RWPE2 (cell line): ENCODE measurements around the gene LSR.

Source experiments
- ATAC-seq: fragments of 200-7000 bp; cut with Tn5 transposase; 3 replicates; pipeline ENCODE4 v1.9.1; 2021; ENCODE audit warnings: low read depth
- DNase-seq: peaks from one replicate; pipeline ENCODE4 v3.0.0-alpha.2; 2020; ENCODE audit warnings: low spot score
- H3K27ac ChIP-seq: fragments of 450-650 bp; 2 replicates; pipeline ENCODE4 v1.5.1; 2017; ENCODE audit warnings: mild to moderate bottlenecking; ENCODE audit not compliant: poor library complexity, severe bottlenecking
- H3K27me3 ChIP-seq: fragments of 250-450 bp; sonication (Bioruptor Pico); 2 replicates; pipeline ENCODE4 v1.5.1; 2021; ENCODE audit warnings: mild to moderate bottlenecking, moderate library complexity; ENCODE audit not compliant: insufficient read depth, poor library complexity, severe bottlenecking
- H3K36me3 ChIP-seq: fragments of 250-450 bp; sonication (Bioruptor Pico); 2 replicates; pipeline ENCODE4 v1.5.1; 2020; ENCODE audit warnings: low read depth, mild to moderate bottlenecking, moderate library complexity
- H3K4me1 ChIP-seq: fragments of 250-450 bp; sonication (Bioruptor Pico); 2 replicates; pipeline ENCODE4 v1.5.1; 2021; ENCODE audit warnings: mild to moderate bottlenecking, moderate library complexity; ENCODE audit not compliant: insufficient read depth, poor library complexity, severe bottlenecking
- H3K4me3 ChIP-seq: fragments of 250-450 bp; sonication (Bioruptor Pico); 2 replicates; pipeline ENCODE4 v1.5.1; 2021; ENCODE audit warnings: mild to moderate bottlenecking, moderate library complexity; ENCODE audit not compliant: severe bottlenecking
- H3K9me3 ChIP-seq: fragments of 250-450 bp; sonication (Bioruptor Pico); 2 replicates; pipeline ENCODE4 v1.5.1; 2021; ENCODE audit warnings: mild to moderate bottlenecking, moderate library complexity; ENCODE audit not compliant: severe bottlenecking
- CTCF ChIP-seq: fragments of 450-650 bp; IDR thresholded peaks from one replicate; pipeline ENCODE4 v1.5.1; 2017; ENCODE audit warnings: mild to moderate bottlenecking, moderate library complexity; ENCODE audit not compliant: poor library complexity, severe bottlenecking

The LSR gene

GRCh38 chr19:35288331-35288730 lies 39.5 kb downstream of the LSR start:
- Histone ChIP-seq H3K27ac (no peak overlapping the region), H3K9me3 (no peaks in the 10 kb centered on the region), H3K27me3 (peaks cover 25% of the 10 kb centered on the region), H3K4me1 (no peaks in the 10 kb centered on the region), H3K4me3 (no peak overlapping the region), H3K36me3 (no peaks in the 10 kb centered on the region)
- no peak for TF ChIP-seq CTCF
- ATAC-seq (no peak), DNase-seq (no peak)

- ATAC-seq (no peak), DNase-seq (no peak)
- Histone ChIP-seq H3K4me1 (no peaks in the 10 kb centered on the region), H3K36me3 (no peaks in the 10 kb centered on the region), H3K27me3 (peaks cover 30% of the 10 kb centered on the region), H3K9me3 (no peaks in the 10 kb centered on the region), H3K4me3 (no peak overlapping the region), H3K27ac (no peak overlapping the region)
- TF ChIP-seq CTCF, result no peak
Observed at GRCh38 chr19:35288906-35289305, 40.1 kb downstream of the LSR start.

- no peak for TF ChIP-seq CTCF
- DNase-seq (no peak), ATAC-seq (no peak)
- Histone ChIP-seq H3K9me3 (no peaks in the 10 kb centered on the region), H3K27ac (no peak overlapping the region), H3K4me3 (no peak overlapping the region), H3K4me1 (no peaks in the 10 kb centered on the region), H3K36me3 (no peaks in the 10 kb centered on the region), H3K27me3 (peaks cover 43% of the 10 kb centered on the region)
Observed at GRCh38 chr19:35290381-35291127, 41.8 kb downstream of the LSR start.

- Histone ChIP-seq H3K27ac (no peak overlapping the region), H3K4me3 (no peak overlapping the region), H3K36me3 (no peaks in the 10 kb centered on the region), H3K4me1 (no peaks in the 10 kb centered on the region), H3K27me3 (peaks cover 43% of the 10 kb centered on the region), H3K9me3 (no peaks in the 10 kb centered on the region)
- no peak for TF ChIP-seq CTCF
- no peak for DNase-seq
- ATAC-seq, result peak; percentile 33; the same call in 1 of the 3 replicates
Observed at GRCh38 chr19:35291259-35291658, 42.5 kb downstream of the LSR start.

GRCh38 chr19:35291916-35292315 lies 43.1 kb downstream of the LSR start, which contains the start of gene MAG:
Gene MAG (plus strand): TSS chr19:35292161. CDS start chr19:35295409, 3,248 bp downstream.
- H3K27me3 ChIP-seq, result peaks cover 43% of the 10 kb centered on the region
- H3K4me1 ChIP-seq, result no peaks in the 10 kb centered on the region
- no peaks in the 10 kb centered on the region for H3K36me3 ChIP-seq
- ATAC-seq, result no peak
- DNase-seq, result no peak
- no peak within 1 kb of the TSS for H3K27ac ChIP-seq
- no peaks in the 10 kb centered on the region for H3K9me3 ChIP-seq
- no peak for TF ChIP-seq CTCF
- no peak within 1 kb of the TSS for H3K4me3 ChIP-seq
